ENCODE data around the gene TMEM132D. TPM values are rescaled to one million over a fixed set of nuclear protein-coding genes. Genes with fewer than 3 reads are reported as not detected.

The TMEM132D gene
- total RNA-seq, 1 donor from 2014 or later: 15.2 TPM

GRCh38 chr12:129080821-129081220, 823.0 kb downstream of the TMEM132D start:
- Mint-ChIP-seq H3K4me3 (ENCODE audit: unreplicated experiment) (no peak overlapping the region), H3K9me3 (ENCODE audit: unreplicated experiment) (peaks cover 3% of the 10 kb centered on the region), H3K36me3 (ENCODE audit: unreplicated experiment) (peaks cover 4% of the 10 kb centered on the region), H3K27me3 (ENCODE audit: unreplicated experiment) (no peaks in the 10 kb centered on the region), H3K4me1 (ENCODE audit: unreplicated experiment) (no peaks in the 10 kb centered on the region), H3K27ac (ENCODE audit: unreplicated experiment) (no peak overlapping the region)
- no peak for DNase-seq (ENCODE audit: extremely low spot score, unreplicated experiment)
- TF ChIP-seq, protein P1, sequence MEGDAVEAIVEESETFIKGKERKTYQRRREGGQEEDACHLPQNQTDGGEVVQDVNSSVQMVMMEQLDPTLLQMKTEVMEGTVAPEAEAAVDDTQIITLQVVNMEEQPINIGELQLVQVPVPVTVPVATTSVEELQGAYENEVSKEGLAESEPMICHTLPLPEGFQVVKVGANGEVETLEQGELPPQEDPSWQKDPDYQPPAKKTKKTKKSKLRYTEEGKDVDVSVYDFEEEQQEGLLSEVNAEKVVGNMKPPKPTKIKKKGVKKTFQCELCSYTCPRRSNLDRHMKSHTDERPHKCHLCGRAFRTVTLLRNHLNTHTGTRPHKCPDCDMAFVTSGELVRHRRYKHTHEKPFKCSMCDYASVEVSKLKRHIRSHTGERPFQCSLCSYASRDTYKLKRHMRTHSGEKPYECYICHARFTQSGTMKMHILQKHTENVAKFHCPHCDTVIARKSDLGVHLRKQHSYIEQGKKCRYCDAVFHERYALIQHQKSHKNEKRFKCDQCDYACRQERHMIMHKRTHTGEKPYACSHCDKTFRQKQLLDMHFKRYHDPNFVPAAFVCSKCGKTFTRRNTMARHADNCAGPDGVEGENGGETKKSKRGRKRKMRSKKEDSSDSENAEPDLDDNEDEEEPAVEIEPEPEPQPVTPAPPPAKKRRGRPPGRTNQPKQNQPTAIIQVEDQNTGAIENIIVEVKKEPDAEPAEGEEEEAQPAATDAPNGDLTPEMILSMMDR (IDR thresholded peaks at IDR 0.05): no peak

- no peak overlapping the region for H3K27ac Mint-ChIP-seq (ENCODE audit: unreplicated experiment)
- no peak for DNase-seq (ENCODE audit: extremely low spot score, unreplicated experiment)
- H3K4me1 Mint-ChIP-seq (ENCODE audit: unreplicated experiment): no peaks in the 10 kb centered on the region
- H3K36me3 Mint-ChIP-seq (ENCODE audit: unreplicated experiment): peaks cover 4% of the 10 kb centered on the region
- no peaks in the 10 kb centered on the region for H3K27me3 Mint-ChIP-seq (ENCODE audit: unreplicated experiment)
- peaks cover 4% of the 10 kb centered on the region for H3K9me3 Mint-ChIP-seq (ENCODE audit: unreplicated experiment)
- H3K4me3 Mint-ChIP-seq (ENCODE audit: unreplicated experiment): no peak overlapping the region
- TF ChIP-seq, protein P1 (IDR thresholded peaks at IDR 0.05): no peak
Measured at GRCh38 chr12:129080391-129080790, 823.4 kb downstream of the TMEM132D start.

GRCh38 chr12:129079719-129080118, 824.1 kb downstream of the TMEM132D start:
- H3K27ac Mint-ChIP-seq (ENCODE audit: unreplicated experiment): no peak overlapping the region
- TF ChIP-seq, protein P1 (IDR thresholded peaks at IDR 0.05): no peak
- no peak overlapping the region for H3K4me3 Mint-ChIP-seq (ENCODE audit: unreplicated experiment)
- peaks cover 4% of the 10 kb centered on the region for H3K36me3 Mint-ChIP-seq (ENCODE audit: unreplicated experiment)
- DNase-seq (ENCODE audit: extremely low spot score, unreplicated experiment): no peak
- peaks cover 4% of the 10 kb centered on the region for H3K9me3 Mint-ChIP-seq (ENCODE audit: unreplicated experiment)
- no peaks in the 10 kb centered on the region for H3K27me3 Mint-ChIP-seq (ENCODE audit: unreplicated experiment)
- no peaks in the 10 kb centered on the region for H3K4me1 Mint-ChIP-seq (ENCODE audit: unreplicated experiment)

DNA sequence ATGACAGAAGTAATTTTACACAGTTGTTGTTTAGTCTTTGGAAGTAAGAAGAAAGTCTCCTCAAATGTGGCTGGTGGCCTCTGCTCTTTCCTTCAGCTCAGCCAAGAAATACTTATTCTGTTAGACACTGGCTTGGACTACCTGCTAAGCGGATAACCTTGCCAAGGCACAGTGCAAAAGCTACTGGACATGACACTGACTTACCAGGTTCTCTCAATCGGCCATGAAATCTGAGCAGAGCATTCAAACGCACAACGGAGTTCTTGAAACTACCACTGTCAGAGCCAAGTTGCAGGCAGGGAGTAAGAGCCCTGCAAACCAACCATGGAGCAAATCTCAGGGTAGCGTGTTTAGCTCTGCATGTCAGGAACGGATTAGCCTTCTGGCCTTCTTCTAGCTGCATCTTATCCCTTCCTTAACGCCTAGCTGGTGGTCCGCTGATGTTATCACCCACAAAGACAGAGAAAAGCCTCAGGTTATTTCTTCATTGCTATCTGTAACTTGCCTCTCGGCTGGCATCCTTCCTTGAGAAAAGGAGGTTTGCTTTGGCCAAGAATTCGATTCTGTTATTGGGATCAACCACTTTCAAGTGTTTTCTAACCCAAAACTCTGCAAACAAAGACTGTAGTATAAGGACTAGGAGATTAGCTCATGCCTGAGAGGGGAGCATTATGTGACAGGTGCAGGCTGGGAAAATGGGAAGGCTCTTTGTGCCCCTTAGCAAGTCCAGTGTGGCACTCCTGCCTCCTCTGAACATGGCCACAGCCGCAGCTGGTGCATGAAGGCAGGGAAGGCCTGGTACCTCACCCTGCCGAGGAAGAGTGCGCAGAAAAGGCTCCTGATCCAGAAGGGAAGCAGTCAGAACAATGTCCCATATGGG, 827.1 kb downstream of the TMEM132D start:
- no peaks in the 10 kb centered on the region for H3K27me3 Mint-ChIP-seq (ENCODE audit: unreplicated experiment)
- no peak overlapping the region for H3K27ac Mint-ChIP-seq (ENCODE audit: unreplicated experiment)
- TF ChIP-seq, protein P1 (IDR thresholded peaks at IDR 0.05): no peak
- peaks cover 4% of the 10 kb centered on the region for H3K9me3 Mint-ChIP-seq (ENCODE audit: unreplicated experiment)
- H3K4me3 Mint-ChIP-seq (ENCODE audit: unreplicated experiment): no peak overlapping the region
- no peak for DNase-seq (ENCODE audit: extremely low spot score, unreplicated experiment)
- H3K36me3 Mint-ChIP-seq (ENCODE audit: unreplicated experiment): peaks cover 7% of the 10 kb centered on the region
- H3K4me1 Mint-ChIP-seq (ENCODE audit: unreplicated experiment): no peaks in the 10 kb centered on the region

DNA sequence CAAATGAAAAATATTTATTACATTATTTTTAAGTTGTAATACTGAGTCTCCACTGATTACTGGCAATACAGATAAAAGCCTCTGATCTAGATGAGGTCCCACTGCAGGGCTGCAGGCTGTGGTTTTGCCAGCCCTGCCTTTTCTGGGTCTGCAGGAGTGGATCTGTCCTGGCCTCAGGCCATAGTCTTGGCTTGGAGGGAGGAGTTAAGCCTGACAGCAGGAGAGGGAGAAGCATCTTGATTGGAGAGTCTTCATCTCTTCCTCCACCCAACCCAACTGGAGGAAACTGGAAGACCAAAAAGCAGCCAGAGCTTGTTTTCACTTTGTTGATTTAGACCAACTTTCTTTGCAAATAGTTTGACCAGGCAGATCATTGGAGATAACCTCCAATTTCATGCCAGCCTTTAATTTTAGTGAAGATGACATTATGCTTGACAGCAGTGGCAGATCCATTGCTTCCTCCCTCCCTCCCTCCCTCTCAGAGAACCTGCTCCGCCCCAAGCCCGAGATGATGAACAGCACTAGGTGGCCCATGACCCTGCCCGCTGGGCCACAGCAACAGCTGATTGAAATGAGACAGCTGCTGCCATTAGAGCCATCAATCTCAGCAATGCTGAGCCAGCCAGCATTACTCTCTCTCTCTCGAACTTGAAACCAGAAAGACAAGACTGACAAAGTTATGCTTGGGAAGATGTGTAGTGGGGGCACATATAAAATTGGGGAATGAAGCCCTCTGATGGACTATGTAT, 828.2 kb downstream of the TMEM132D start:
- H3K4me1 Mint-ChIP-seq (ENCODE audit: unreplicated experiment): no peaks in the 10 kb centered on the region
- DNase-seq (ENCODE audit: extremely low spot score, unreplicated experiment): no peak
- peaks cover 7% of the 10 kb centered on the region for H3K36me3 Mint-ChIP-seq (ENCODE audit: unreplicated experiment)
- no peaks in the 10 kb centered on the region for H3K27me3 Mint-ChIP-seq (ENCODE audit: unreplicated experiment)
- no peak overlapping the region for H3K4me3 Mint-ChIP-seq (ENCODE audit: unreplicated experiment)
- H3K9me3 Mint-ChIP-seq (ENCODE audit: unreplicated experiment): peaks cover 4% of the 10 kb centered on the region
- TF ChIP-seq, protein P1 (IDR thresholded peaks at IDR 0.05): no peak
- no peak overlapping the region for H3K27ac Mint-ChIP-seq (ENCODE audit: unreplicated experiment)
